PC-3 (cell line): ENCODE measurements around the gene B4GALNT1. TPM values are rescaled to one million over a fixed set of nuclear protein-coding genes. Genes with fewer than 3 reads are reported as not detected.

Source experiments
- ATAC-seq: fragments of 200-7000 bp; cut with Tn5 transposase; 2 replicates; pipeline ENCODE4 v1.9.1; 2020; ENCODE audit warnings: mild to moderate bottlenecking, moderate library complexity
- BruUV-seq: library from RNA; stranded (reverse); fragments of 400-500 nt; replicated peaks from 2 replicates; lab custom pipeline; 2021; lab: Mats Ljungman, UMichigan
- CTCF ChIA-PET: fragments of 300-600 bp; sonication (Branson Sonifier 250); formaldehyde crosslinking; loops from one replicate; lab custom pipeline; 2022; ENCODE audit warnings: antibody characterized with exemption; lab: Charles Lee
- POLR2A ChIA-PET: fragments of 300-600 bp; sonication (Branson Sonifier 250); formaldehyde crosslinking; loops from one replicate; lab custom pipeline; 2022; ENCODE audit warnings: antibody characterized with exemption; ENCODE audit not compliant: unreplicated experiment; lab: Charles Lee
- DNase-seq: peaks from one replicate; pipeline ENCODE4 v3.0.0-alpha.2; 2015
- H2AFZ ChIP-seq: fragments of 300-600 bp; sonication (generic); 2 replicates; pipeline ENCODE4 v1.6.0; 2016; ENCODE audit warnings: antibody characterized with exemption, low read length
- H3F3A ChIP-seq: fragments of 300-600 bp; sonication (generic); one replicate; pipeline ENCODE4 v1.6.0; 2017; ENCODE audit warnings: antibody characterized with exemption, low read length, control low read depth, mild to moderate bottlenecking; ENCODE audit not compliant: unreplicated experiment
- H3K27ac ChIP-seq: fragments of 300-600 bp; sonication (generic); 2 replicates; pipeline ENCODE4 v1.5.1; 2016; ENCODE audit warnings: mild to moderate bottlenecking, low read length
- H3K27me3 ChIP-seq: fragments of 300-600 bp; sonication (generic); 2 replicates; pipeline ENCODE4 v1.6.1; 2016; ENCODE audit warnings: low read length, mixed read lengths
- H3K36me3 ChIP-seq: fragments of 300-600 bp; sonication (generic); 2 replicates; pipeline ENCODE4 v1.6.1; 2016; ENCODE audit warnings: low read depth, mixed run types, low read length, mixed read lengths
- H3K4me1 ChIP-seq: fragments of 300-600 bp; sonication (generic); 2 replicates; pipeline ENCODE4 v1.5.1; 2016; ENCODE audit warnings: low read length; ENCODE audit not compliant: insufficient read depth
- H3K4me2 ChIP-seq: fragments of 300-600 bp; sonication (generic); 2 replicates; pipeline ENCODE4 v1.6.0; 2016; ENCODE audit warnings: low read length
- H3K4me3 ChIP-seq: fragments of 300-600 bp; sonication (generic); 2 replicates; pipeline ENCODE4 v1.5.1; 2016; ENCODE audit warnings: mild to moderate bottlenecking, low read length, mixed read lengths
- H3K79me2 ChIP-seq: fragments of 300-600 bp; sonication (generic); 2 replicates; pipeline ENCODE4 v1.6.1; 2017; ENCODE audit warnings: low read length, mixed read lengths
- H3K9ac ChIP-seq: fragments of 300-600 bp; sonication (generic); 2 replicates; pipeline ENCODE4 v1.6.0; 2016; ENCODE audit warnings: mild to moderate bottlenecking, low read length
- H3K9me2 ChIP-seq: fragments of 300-600 bp; sonication (generic); replicated peaks from 2 replicates; pipeline ENCODE4 v1.6.1; 2016; ENCODE audit warnings: mixed run types, low read length, mixed read lengths
- H3K9me3 ChIP-seq: fragments of 300-600 bp; sonication (generic); 2 replicates; pipeline ENCODE4 v1.6.1; 2016; ENCODE audit warnings: low read length, mixed read lengths
- H4K20me1 ChIP-seq: fragments of 300-600 bp; sonication (generic); 2 replicates; pipeline ENCODE4 v1.6.1; 2016; ENCODE audit warnings: low read length, mixed read lengths
- EZH2 ChIP-seq: fragments of 300-600 bp; sonication (generic); IDR thresholded peaks from one replicate; pipeline ENCODE4 v1.6.1; 2017; ENCODE audit warnings: antibody characterized with exemption, mild to moderate bottlenecking, low read length; ENCODE audit not compliant: unreplicated experiment
- EZH2phosphoT487 ChIP-seq: fragments of 300-600 bp; sonication (generic); IDR thresholded peaks from 2 replicates; pipeline ENCODE4 v1.6.1; 2018; ENCODE audit warnings: mild to moderate bottlenecking, antibody characterized with exemption, low read length, borderline replicate concordance
- intact Hi-C: fragments of 100-400 bp; cut with micrococcal nuclease; formaldehyde crosslinking; loops from 2 replicates; pipeline ENCODE4 v1.9.0; 2023
- total RNA-seq: library from RNA; depleted of rRNA; stranded (reverse); fragments of >200 nt; gene quantifications from 2 replicates; pipeline ENCODE4 v1.2.3, GENCODE V29; 2014
- TF ChIP-seq, protein P1 (sequence below): fragments of 300-600 bp; sonication (generic); conservative IDR thresholded peaks from 2 replicates; pipeline ENCODE4 v1.5.1; 2017; ENCODE audit warnings: antibody characterized with exemption, low read depth, mild to moderate bottlenecking, low read length

The B4GALNT1 gene
- total RNA-seq, 1 experiment from 2014 or later: 39.0 TPM

DNA sequence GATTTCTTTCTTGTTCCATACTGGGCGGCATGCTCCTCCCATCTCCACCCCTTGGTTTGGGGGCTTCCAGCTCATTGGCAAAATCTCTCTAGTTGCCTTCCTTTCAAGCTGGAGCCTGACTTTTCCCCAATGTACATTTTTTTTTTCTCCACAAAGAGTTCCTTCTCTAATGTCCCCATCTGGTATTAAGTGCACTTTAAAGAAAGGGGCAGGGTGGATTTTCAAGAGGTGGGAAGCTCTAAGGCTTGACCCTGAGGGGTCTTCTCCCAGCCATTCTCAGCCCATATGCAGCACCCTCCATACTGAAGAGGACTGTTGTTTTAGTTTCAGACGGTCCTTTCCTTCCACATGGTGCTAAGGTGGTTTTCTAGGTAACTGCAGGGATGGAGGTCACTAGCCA, 47.8 kb downstream of the B4GALNT1 start:
- Histone ChIP-seq H3K27ac (no peak overlapping the region), H3K4me2 (no peak overlapping the region), H3K4me3 (no peak overlapping the region), H3K79me2 (no peaks in the 10 kb centered on the region), H3K9me3 (no peaks in the 10 kb centered on the region), H3K27me3 (no peaks in the 10 kb centered on the region), H3K4me1 (peaks cover 1% of the 10 kb centered on the region; the same call in 1 of the 2 replicates), H4K20me1 (no peaks in the 10 kb centered on the region), H3K36me3 (no peaks in the 10 kb centered on the region), H3K9ac (no peak overlapping the region), H3F3A (no peaks in the 10 kb centered on the region), H2AFZ (no peak overlapping the region), H3K9me2 (no peaks in the 10 kb centered on the region)
- CTCF ChIA-PET: interaction anchor here (1.1 kb wide), 1 partner anchor 36 kb away, joined by 4 read pairs; no protein-coding TSS in a partner anchor
- intact Hi-C loops: no loop called here
- POLR2A ChIA-PET: interaction anchor here (0.6 kb wide), 1 partner anchor 41 kb away, joined by 3 read pairs; no protein-coding TSS in a partner anchor
- no TSS peak for BruUV-seq
- ATAC-seq (no peak), DNase-seq (no peak)
- TF ChIP-seq, protein P1, sequence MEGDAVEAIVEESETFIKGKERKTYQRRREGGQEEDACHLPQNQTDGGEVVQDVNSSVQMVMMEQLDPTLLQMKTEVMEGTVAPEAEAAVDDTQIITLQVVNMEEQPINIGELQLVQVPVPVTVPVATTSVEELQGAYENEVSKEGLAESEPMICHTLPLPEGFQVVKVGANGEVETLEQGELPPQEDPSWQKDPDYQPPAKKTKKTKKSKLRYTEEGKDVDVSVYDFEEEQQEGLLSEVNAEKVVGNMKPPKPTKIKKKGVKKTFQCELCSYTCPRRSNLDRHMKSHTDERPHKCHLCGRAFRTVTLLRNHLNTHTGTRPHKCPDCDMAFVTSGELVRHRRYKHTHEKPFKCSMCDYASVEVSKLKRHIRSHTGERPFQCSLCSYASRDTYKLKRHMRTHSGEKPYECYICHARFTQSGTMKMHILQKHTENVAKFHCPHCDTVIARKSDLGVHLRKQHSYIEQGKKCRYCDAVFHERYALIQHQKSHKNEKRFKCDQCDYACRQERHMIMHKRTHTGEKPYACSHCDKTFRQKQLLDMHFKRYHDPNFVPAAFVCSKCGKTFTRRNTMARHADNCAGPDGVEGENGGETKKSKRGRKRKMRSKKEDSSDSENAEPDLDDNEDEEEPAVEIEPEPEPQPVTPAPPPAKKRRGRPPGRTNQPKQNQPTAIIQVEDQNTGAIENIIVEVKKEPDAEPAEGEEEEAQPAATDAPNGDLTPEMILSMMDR: no peak
- TF ChIP-seq EZH2 (no peak), EZH2phosphoT487 (no peak)

DNA sequence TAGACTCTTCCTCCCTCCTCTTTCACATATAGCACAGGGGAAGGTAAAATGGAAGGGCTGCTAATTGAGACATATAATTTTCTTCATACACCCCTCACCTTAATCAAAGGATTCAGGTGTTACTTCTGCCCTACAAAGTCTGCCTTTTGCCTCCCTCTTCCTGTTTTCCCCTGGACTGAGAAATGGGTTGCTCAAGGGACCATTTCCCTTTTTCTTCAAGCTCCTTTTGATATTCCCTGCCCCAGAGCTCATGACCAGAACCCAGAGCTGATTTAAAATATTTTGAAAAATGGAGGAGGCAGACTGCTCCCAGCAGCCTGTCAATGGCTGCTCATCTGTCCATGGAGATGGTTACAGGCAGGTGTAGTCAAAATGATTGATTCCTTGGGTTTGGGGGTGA, 48.3 kb downstream of the B4GALNT1 start:
- CTCF ChIA-PET: interaction anchor here (0.6 to 1.1 kb wide), 2 partner anchors 36 to 56 kb away, joined by 4 to 6 read pairs; no protein-coding TSS in a partner anchor
- H3K9me2 ChIP-seq: no peaks in the 10 kb centered on the region
- DNase-seq (no peak), ATAC-seq (no peak)
- H3K9ac ChIP-seq: no peak overlapping the region
- no peaks in the 10 kb centered on the region for H3K9me3 ChIP-seq
- H3F3A ChIP-seq: no peaks in the 10 kb centered on the region
- H4K20me1 ChIP-seq: no peaks in the 10 kb centered on the region
- no peak overlapping the region for H3K4me2 ChIP-seq
- no peaks in the 10 kb centered on the region for H3K36me3 ChIP-seq
- H3K27ac ChIP-seq: no peak overlapping the region
- no peaks in the 10 kb centered on the region for H3K79me2 ChIP-seq
- intact Hi-C loops: loop anchor here (5.0 kb wide), 1 partner anchor 108 kb away; the partner anchor contains the start of gene OS9
- no peak overlapping the region for H3K4me3 ChIP-seq
- POLR2A ChIA-PET: interaction anchor here (0.6 kb wide), 1 partner anchor 41 kb away, joined by 3 read pairs; no protein-coding TSS in a partner anchor
- TF ChIP-seq, protein P1: no peak
- TF ChIP-seq EZH2 (no peak), EZH2phosphoT487 (no peak)
- peaks cover 6% of the 10 kb centered on the region for H3K4me1 ChIP-seq
- no peaks in the 10 kb centered on the region for H3K27me3 ChIP-seq
- no peak overlapping the region for H2AFZ ChIP-seq
- no TSS peak for BruUV-seq

DNA sequence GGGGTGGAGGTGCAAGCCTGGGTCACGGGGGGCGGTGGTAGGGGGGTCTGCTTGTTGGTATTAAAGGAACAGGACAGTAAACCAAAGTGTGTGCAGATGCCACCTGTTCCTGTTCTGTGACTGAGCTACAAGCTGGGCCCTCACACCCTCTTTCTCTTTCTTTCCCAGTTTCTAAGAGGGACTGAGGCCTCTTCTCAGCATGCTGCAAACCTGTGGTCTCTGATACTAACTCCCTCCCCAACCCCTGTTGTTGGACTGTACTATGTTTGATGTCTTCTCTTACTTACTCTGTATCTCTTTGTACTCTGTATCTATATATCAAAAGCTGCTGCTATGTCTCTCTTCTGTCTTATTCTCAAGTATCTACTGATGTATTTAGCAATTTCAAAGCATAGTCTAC, 49.0 kb downstream of the B4GALNT1 start:
- no peak overlapping the region for H3K27ac ChIP-seq
- no peaks in the 10 kb centered on the region for H3K9me3 ChIP-seq
- DNase-seq (no peak), ATAC-seq (no peak)
- BruUV-seq: no TSS peak
- H3F3A ChIP-seq: no peaks in the 10 kb centered on the region
- no peaks in the 10 kb centered on the region for H4K20me1 ChIP-seq
- no peak overlapping the region for H3K4me2 ChIP-seq
- H3K4me1 ChIP-seq: peaks cover 9% of the 10 kb centered on the region
- no peaks in the 10 kb centered on the region for H3K79me2 ChIP-seq
- ChIA-PET CTCF (interaction anchor here (0.6 to 1.3 kb wide), 2 partner anchors 9 to 56 kb away, joined by 5 to 6 read pairs; no protein-coding TSS in a partner anchor), POLR2A (no interaction called here)
- TF ChIP-seq EZH2phosphoT487 (no peak), EZH2 (no peak)
- TF ChIP-seq, protein P1: no peak
- H3K9me2 ChIP-seq: no peaks in the 10 kb centered on the region
- no peak overlapping the region for H2AFZ ChIP-seq
- no peak overlapping the region for H3K4me3 ChIP-seq
- H3K36me3 ChIP-seq: no peaks in the 10 kb centered on the region
- H3K9ac ChIP-seq: no peak overlapping the region
- intact Hi-C loops: loop anchor here (5.0 kb wide), 1 partner anchor 108 kb away; the partner anchor contains the start of gene OS9
- no peaks in the 10 kb centered on the region for H3K27me3 ChIP-seq
